ENCODE measurements around the gene RPTOR.

Gene RPTOR

GRCh38 chr17:80645706-80646325 lies 101.2 kb downstream of the RPTOR start:
- no peak for DNase-seq

- no peak for DNase-seq
Observed at GRCh38 chr17:80646328-80646727, 101.7 kb downstream of the RPTOR start.

GRCh38 chr17:80647746-80648145 lies 103.1 kb downstream of the RPTOR start:
- no peak for DNase-seq

- DNase-seq = no peak
Observed at GRCh38 chr17:80649200-80649644, 104.6 kb downstream of the RPTOR start.

- DNase-seq = peak; percentile 83 to 93
Observed at GRCh38 chr17:80649672-80650330, 105.2 kb downstream of the RPTOR start.

GRCh38 chr17:80650331-80650672 lies 105.7 kb downstream of the RPTOR start:
- DNase-seq = no peak

GRCh38 chr17:80650751-80651518 lies 106.3 kb downstream of the RPTOR start:
- no peak for DNase-seq

GRCh38 chr17:80652756-80653330 lies 108.2 kb downstream of the RPTOR start:
- DNase-seq = no peak

GRCh38 chr17:80653856-80654255 lies 109.2 kb downstream of the RPTOR start:
- DNase-seq = no peak

GRCh38 chr17:80655608-80656007 lies 111.0 kb downstream of the RPTOR start:
- DNase-seq = no peak

GRCh38 chr17:80656590-80656989 lies 112.0 kb downstream of the RPTOR start:
- no peak for DNase-seq

- no peak for DNase-seq
Observed at GRCh38 chr17:80657561-80657960, 112.9 kb downstream of the RPTOR start.

- DNase-seq = no peak
Observed at GRCh38 chr17:80658821-80659220, 114.2 kb downstream of the RPTOR start.

GRCh38 chr17:80659651-80660050 lies 115.0 kb downstream of the RPTOR start:
- DNase-seq = no peak

GRCh38 chr17:80660527-80661198 lies 116.0 kb downstream of the RPTOR start:
- no peak for DNase-seq

- DNase-seq = no peak
Observed at GRCh38 chr17:80662557-80662956, 117.9 kb downstream of the RPTOR start.

- DNase-seq = peak in 1 of 2 donors; percentile 12
Observed at GRCh38 chr17:80663781-80664206, 119.2 kb downstream of the RPTOR start.

GRCh38 chr17:80664217-80664790 lies 119.7 kb downstream of the RPTOR start:
- no peak for DNase-seq

- DNase-seq = no peak
Observed at GRCh38 chr17:80665792-80666191, 121.2 kb downstream of the RPTOR start.

- no peak for DNase-seq
Observed at GRCh38 chr17:80666867-80667266, 122.2 kb downstream of the RPTOR start.

- DNase-seq = no peak
Observed at GRCh38 chr17:80667462-80668277, 123.0 kb downstream of the RPTOR start.
